ENCODE results near the gene TCP11.

The TCP11 gene

GRCh38 chr6:35178012-35178411 is 36.9 kb upstream of the TCP11 start:
- H3K4me1 Mint-ChIP-seq (ENCODE audit: low read depth): peaks cover 10% of the 10 kb centered on the region
- no peaks in the 10 kb centered on the region for H3K36me3 Mint-ChIP-seq (ENCODE audit: low read depth)
- H3K9me3 Mint-ChIP-seq: no peaks in the 10 kb centered on the region
- H3K4me3 Mint-ChIP-seq: no peak overlapping the region
- DNase-seq (ENCODE audit: low spot score): no peak
- peaks cover 16% of the 10 kb centered on the region for H3K27me3 Mint-ChIP-seq (ENCODE audit: low read depth)
- no peak overlapping the region for H3K27ac Mint-ChIP-seq

- H3K4me1 Mint-ChIP-seq (ENCODE audit: low read depth): peaks cover 10% of the 10 kb centered on the region
- no peak overlapping the region for H3K27ac Mint-ChIP-seq
- no peaks in the 10 kb centered on the region for H3K9me3 Mint-ChIP-seq
- H3K27me3 Mint-ChIP-seq (ENCODE audit: low read depth): peaks cover 13% of the 10 kb centered on the region
- no peak overlapping the region for H3K4me3 Mint-ChIP-seq
- DNase-seq (ENCODE audit: low spot score): no peak
- no peaks in the 10 kb centered on the region for H3K36me3 Mint-ChIP-seq (ENCODE audit: low read depth)
Measured at GRCh38 chr6:35177596-35177995, 36.5 kb upstream of the TCP11 start.

GRCh38 chr6:35177157-35177556 is 36.0 kb upstream of the TCP11 start:
- no peak for DNase-seq (ENCODE audit: low spot score)
- H3K36me3 Mint-ChIP-seq (ENCODE audit: low read depth): no peaks in the 10 kb centered on the region
- no peak overlapping the region for H3K4me3 Mint-ChIP-seq
- no peaks in the 10 kb centered on the region for H3K9me3 Mint-ChIP-seq
- H3K27ac Mint-ChIP-seq: no peak overlapping the region
- peaks cover 13% of the 10 kb centered on the region for H3K27me3 Mint-ChIP-seq (ENCODE audit: low read depth)
- peaks cover 10% of the 10 kb centered on the region for H3K4me1 Mint-ChIP-seq (ENCODE audit: low read depth)

- peaks cover 13% of the 10 kb centered on the region for H3K27me3 Mint-ChIP-seq (ENCODE audit: low read depth)
- no peak overlapping the region for H3K4me3 Mint-ChIP-seq
- DNase-seq (ENCODE audit: low spot score): no peak
- no peaks in the 10 kb centered on the region for H3K36me3 Mint-ChIP-seq (ENCODE audit: low read depth)
- H3K4me1 Mint-ChIP-seq (ENCODE audit: low read depth): peaks cover 10% of the 10 kb centered on the region
- no peak overlapping the region for H3K27ac Mint-ChIP-seq
- H3K9me3 Mint-ChIP-seq: no peaks in the 10 kb centered on the region
Measured at GRCh38 chr6:35176301-35177024, 35.3 kb upstream of the TCP11 start.

- Mint-ChIP-seq H3K9me3 (peaks cover 3% of the 10 kb centered on the region), H3K4me3 (no peak overlapping the region), H3K4me1 (ENCODE audit: low read depth) (peaks cover 10% of the 10 kb centered on the region), H3K36me3 (ENCODE audit: low read depth) (peaks cover 3% of the 10 kb centered on the region), H3K27ac (no peak overlapping the region), H3K27me3 (ENCODE audit: low read depth) (peaks cover 10% of the 10 kb centered on the region)
- DNase-seq (ENCODE audit: low spot score): no peak
Measured at GRCh38 chr6:35174501-35174900, 33.4 kb upstream of the TCP11 start.

GRCh38 chr6:35174088-35174434 is 32.9 kb upstream of the TCP11 start:
- no peak overlapping the region for H3K4me3 Mint-ChIP-seq
- H3K27me3 Mint-ChIP-seq (ENCODE audit: low read depth): peaks cover 10% of the 10 kb centered on the region
- DNase-seq (ENCODE audit: low spot score): no peak
- H3K4me1 Mint-ChIP-seq (ENCODE audit: low read depth): peaks cover 10% of the 10 kb centered on the region
- H3K9me3 Mint-ChIP-seq: peaks cover 7% of the 10 kb centered on the region
- H3K36me3 Mint-ChIP-seq (ENCODE audit: low read depth): peaks cover 5% of the 10 kb centered on the region
- no peak overlapping the region for H3K27ac Mint-ChIP-seq

- H3K27ac Mint-ChIP-seq: no peak overlapping the region
- no peak overlapping the region for H3K4me3 Mint-ChIP-seq
Measured at GRCh38 chr6:35173427-35174087, 32.4 kb upstream of the TCP11 start.

GRCh38 chr6:35173044-35173426 is 31.9 kb upstream of the TCP11 start:
- H3K4me3 Mint-ChIP-seq: no peak overlapping the region
- peaks cover 5% of the 10 kb centered on the region for H3K36me3 Mint-ChIP-seq (ENCODE audit: low read depth)
- no peak for DNase-seq (ENCODE audit: low spot score)
- H3K9me3 Mint-ChIP-seq: peaks cover 7% of the 10 kb centered on the region
- peaks cover 10% of the 10 kb centered on the region for H3K4me1 Mint-ChIP-seq (ENCODE audit: low read depth)
- H3K27me3 Mint-ChIP-seq (ENCODE audit: low read depth): peaks cover 10% of the 10 kb centered on the region
- no peak overlapping the region for H3K27ac Mint-ChIP-seq

More at GRCh38 chr6:35173427-35174087, 32.4 kb upstream of the TCP11 start:
- no peak for DNase-seq (ENCODE audit: low spot score)
- peaks cover 10% of the 10 kb centered on the region for H3K27me3 Mint-ChIP-seq (ENCODE audit: low read depth)
- peaks cover 7% of the 10 kb centered on the region for H3K9me3 Mint-ChIP-seq
- H3K4me1 Mint-ChIP-seq (ENCODE audit: low read depth): peaks cover 10% of the 10 kb centered on the region
- peaks cover 5% of the 10 kb centered on the region for H3K36me3 Mint-ChIP-seq (ENCODE audit: low read depth)

- DNase-seq (ENCODE audit: low spot score): no peak
- H3K27me3 Mint-ChIP-seq (ENCODE audit: low read depth): peaks cover 4% of the 10 kb centered on the region
- H3K9me3 Mint-ChIP-seq: peaks cover 7% of the 10 kb centered on the region
Measured at GRCh38 chr6:35170891-35171290, 29.8 kb upstream of the TCP11 start.

GRCh38 chr6:35170166-35170565 is 29.0 kb upstream of the TCP11 start:
- no peak for DNase-seq (ENCODE audit: low spot score)
- Mint-ChIP-seq H3K27me3 (ENCODE audit: low read depth) (peaks cover 2% of the 10 kb centered on the region), H3K4me1 (ENCODE audit: low read depth) (peaks cover 7% of the 10 kb centered on the region), H3K9me3 (peaks cover 7% of the 10 kb centered on the region), H3K36me3 (ENCODE audit: low read depth) (peaks cover 5% of the 10 kb centered on the region), H3K27ac (no peak overlapping the region), H3K4me3 (no peak overlapping the region)

More at GRCh38 chr6:35170891-35171290, 29.8 kb upstream of the TCP11 start:
- H3K36me3 Mint-ChIP-seq (ENCODE audit: low read depth): peaks cover 5% of the 10 kb centered on the region
- H3K27ac Mint-ChIP-seq: no peak overlapping the region
- peaks cover 7% of the 10 kb centered on the region for H3K4me1 Mint-ChIP-seq (ENCODE audit: low read depth)
- H3K4me3 Mint-ChIP-seq: no peak overlapping the region

GRCh38 chr6:35168461-35168861 is 27.3 kb upstream of the TCP11 start:
- DNase-seq (ENCODE audit: low spot score): no peak

GRCh38 chr6:35167505-35167904 is 26.4 kb upstream of the TCP11 start:
- DNase-seq (ENCODE audit: low spot score): no peak
- Mint-ChIP-seq H3K27me3 (ENCODE audit: low read depth) (peaks cover 2% of the 10 kb centered on the region), H3K27ac (no peak overlapping the region), H3K4me3 (no peak overlapping the region), H3K36me3 (ENCODE audit: low read depth) (peaks cover 5% of the 10 kb centered on the region), H3K4me1 (ENCODE audit: low read depth) (no peaks in the 10 kb centered on the region), H3K9me3 (peaks cover 7% of the 10 kb centered on the region)

More at GRCh38 chr6:35168461-35168861, 27.3 kb upstream of the TCP11 start:
- H3K4me1 Mint-ChIP-seq (ENCODE audit: low read depth): peaks cover 3% of the 10 kb centered on the region
- peaks cover 5% of the 10 kb centered on the region for H3K36me3 Mint-ChIP-seq (ENCODE audit: low read depth)
- H3K27me3 Mint-ChIP-seq (ENCODE audit: low read depth): peaks cover 2% of the 10 kb centered on the region
- H3K4me3 Mint-ChIP-seq: no peak overlapping the region
- no peak overlapping the region for H3K27ac Mint-ChIP-seq
- peaks cover 7% of the 10 kb centered on the region for H3K9me3 Mint-ChIP-seq

GRCh38 chr6:35166520-35166919 is 25.4 kb upstream of the TCP11 start:
- H3K36me3 Mint-ChIP-seq (ENCODE audit: low read depth): peaks cover 5% of the 10 kb centered on the region
- no peak for DNase-seq (ENCODE audit: low spot score)
- no peak overlapping the region for H3K27ac Mint-ChIP-seq
- peaks cover 7% of the 10 kb centered on the region for H3K9me3 Mint-ChIP-seq
- H3K4me3 Mint-ChIP-seq: no peak overlapping the region
- no peaks in the 10 kb centered on the region for H3K4me1 Mint-ChIP-seq (ENCODE audit: low read depth)
- H3K27me3 Mint-ChIP-seq (ENCODE audit: low read depth): peaks cover 2% of the 10 kb centered on the region

- H3K4me3 Mint-ChIP-seq: no peak overlapping the region
- no peaks in the 10 kb centered on the region for H3K4me1 Mint-ChIP-seq (ENCODE audit: low read depth)
- no peak for DNase-seq (ENCODE audit: low spot score)
- peaks cover 5% of the 10 kb centered on the region for H3K27me3 Mint-ChIP-seq (ENCODE audit: low read depth)
- peaks cover 5% of the 10 kb centered on the region for H3K36me3 Mint-ChIP-seq (ENCODE audit: low read depth)
- H3K27ac Mint-ChIP-seq: no peak overlapping the region
- H3K9me3 Mint-ChIP-seq: peaks cover 7% of the 10 kb centered on the region
Measured at GRCh38 chr6:35166116-35166515, 25.0 kb upstream of the TCP11 start.

Measured in T-helper 2 cell treated with Interferon-gamma antibody and Interleukin-4, amounts not matched to agents 5 μg/mL and 100 μg/mL, for 36 hours (primary cell).